HG02884 (cell line): Measurements from ENCODE around the gene LIMA1.
"Not testable (repeated sequence)": the region's sequence is repeated elsewhere in the genome, so short reads cannot be mapped to it uniquely, and the experiment has no call there.

Experiments used
- ATAC-seq: cut with Tn5 transposase; IDR thresholded peaks from one replicate; pipeline ENCODE4 v1.9.1; 2021; ENCODE audit warnings: mild to moderate bottlenecking, moderate library complexity; ENCODE audit not compliant: unreplicated experiment

Gene LIMA1

DNA sequence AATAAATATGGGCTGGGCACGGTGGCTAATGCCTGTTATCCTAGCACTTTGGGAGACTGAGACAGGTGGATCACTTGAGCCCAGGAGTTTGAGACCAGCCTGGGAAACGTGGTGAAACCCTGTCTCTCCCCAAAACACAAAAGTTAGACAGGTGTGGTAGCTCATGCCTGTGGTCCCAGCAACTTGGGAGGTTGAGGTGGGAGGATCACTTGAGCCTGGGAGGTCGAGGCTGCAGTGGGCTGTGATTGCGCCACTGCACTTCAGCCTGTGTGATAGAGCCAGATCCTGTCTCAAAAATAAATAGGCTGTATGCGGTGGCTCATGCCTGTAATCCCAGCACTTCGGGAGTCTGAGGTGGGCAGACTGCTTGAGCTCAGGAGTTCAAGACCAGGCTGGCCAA is 135.3 kb downstream of the LIMA1 start:
- not testable (repeated sequence) for ATAC-seq

- no peak for ATAC-seq
Measured at GRCh38 chr12:50147281-50147680, 136.0 kb downstream of the LIMA1 start.

DNA sequence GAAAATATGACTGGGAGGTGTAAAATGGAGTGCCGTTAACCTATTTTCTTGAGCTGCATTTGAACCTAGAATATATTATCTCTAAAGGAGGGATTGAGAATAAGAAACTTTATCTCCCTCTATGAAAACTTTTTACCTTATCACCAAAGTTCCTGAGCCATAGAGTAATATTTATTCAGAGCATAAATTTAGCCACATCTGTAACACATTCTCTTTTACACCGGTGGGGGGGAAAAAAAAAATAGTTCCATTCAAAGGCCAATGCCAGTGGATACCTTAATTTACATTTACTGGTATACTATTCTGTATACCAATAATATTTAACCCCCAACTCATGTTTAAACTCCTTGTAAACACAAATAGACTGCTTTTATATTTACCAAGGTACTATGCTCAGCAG is 137.9 kb downstream of the LIMA1 start:
- ATAC-seq: no peak

- no peak for ATAC-seq
Measured at GRCh38 chr12:50142993-50143392, 140.3 kb downstream of the LIMA1 start.

DNA sequence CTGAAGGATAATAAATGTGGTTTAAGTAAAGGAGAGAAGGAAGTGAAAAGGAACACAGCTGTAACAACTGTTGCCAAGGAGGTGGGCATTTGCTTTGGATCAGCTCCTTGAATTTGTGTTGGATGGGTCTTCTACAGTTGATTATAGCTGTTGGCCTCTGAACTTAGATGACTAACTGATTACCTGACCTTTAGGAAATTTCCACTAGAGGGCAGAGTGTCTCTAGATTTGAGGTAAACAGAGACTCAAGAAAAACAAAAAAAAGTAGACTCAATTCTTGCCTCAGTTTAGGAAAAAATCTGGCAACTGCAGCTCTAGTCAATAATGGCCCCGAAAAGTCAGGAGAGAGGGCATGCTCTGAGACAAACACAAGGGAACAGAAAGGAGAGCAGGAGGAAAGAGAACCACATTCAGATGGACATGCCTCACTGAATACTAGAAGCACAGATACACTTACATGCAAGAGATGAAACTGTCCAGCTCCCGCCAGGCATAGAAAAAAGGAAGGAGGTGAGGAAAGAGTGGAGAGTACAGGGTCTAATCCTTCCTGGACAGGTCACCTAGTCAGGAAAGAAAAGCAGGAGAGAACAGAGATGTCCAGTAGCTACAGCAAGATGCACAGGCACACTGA is 150.7 kb downstream of the LIMA1 start:
- no peak for ATAC-seq

GRCh38 chr12:50129290-50129689 is 154.0 kb downstream of the LIMA1 start:
- no peak for ATAC-seq

DNA sequence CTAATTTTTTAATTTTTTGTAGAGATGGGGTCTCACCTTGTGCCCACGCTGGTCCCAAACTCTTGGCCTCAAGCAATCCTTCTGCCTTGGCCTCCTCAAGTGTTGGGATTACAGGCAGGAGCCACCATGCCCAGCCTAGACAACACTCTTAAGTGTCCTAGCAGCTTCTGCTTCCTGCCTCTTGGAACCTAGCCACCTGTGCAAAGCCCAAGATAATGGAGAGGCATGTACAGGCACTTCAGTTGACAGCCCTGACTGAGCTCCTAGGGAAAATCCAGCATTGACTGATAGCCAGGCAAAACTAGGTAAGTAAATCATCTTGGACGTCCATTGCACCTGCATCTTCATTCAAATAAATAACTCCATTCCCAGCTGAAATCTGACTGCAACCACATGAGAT is 155.8 kb downstream of the LIMA1 start:
- no peak for ATAC-seq
